D341Med (cell line): ENCODE data around the gene CCDC192.

ENCODE experiments used
- DNase-seq: peaks from one replicate; pipeline ENCODE4 v3.0.0; 2012; ENCODE audit warnings: low spot score

Gene CCDC192

GRCh38 chr5:127810707-127811490, 107.7 kb downstream of the CCDC192 start:
- DNase-seq: no peak

GRCh38 chr5:127812570-127812969, 109.4 kb downstream of the CCDC192 start:
- no peak for DNase-seq

GRCh38 chr5:127813633-127814587, 110.7 kb downstream of the CCDC192 start:
- no peak for DNase-seq

GRCh38 chr5:127814588-127814973, 111.4 kb downstream of the CCDC192 start:
- DNase-seq: no peak

GRCh38 chr5:127820910-127821553, 117.8 kb downstream of the CCDC192 start:
- no peak for DNase-seq

GRCh38 chr5:127821896-127822295, 118.7 kb downstream of the CCDC192 start:
- no peak for DNase-seq

- DNase-seq: no peak
Measured at GRCh38 chr5:127824126-127824525, 120.9 kb downstream of the CCDC192 start.

GRCh38 chr5:127826011-127826410, 122.8 kb downstream of the CCDC192 start:
- DNase-seq: no peak

- no peak for DNase-seq
Measured at GRCh38 chr5:127827451-127827850, 124.3 kb downstream of the CCDC192 start.

GRCh38 chr5:127830157-127830556, 127.0 kb downstream of the CCDC192 start:
- no peak for DNase-seq

- DNase-seq: no peak
Measured at GRCh38 chr5:127830829-127831598, 127.8 kb downstream of the CCDC192 start.

GRCh38 chr5:127832067-127832466, 128.9 kb downstream of the CCDC192 start:
- no peak for DNase-seq

GRCh38 chr5:127834094-127834531, 130.9 kb downstream of the CCDC192 start:
- DNase-seq: no peak

- DNase-seq: no peak
Measured at GRCh38 chr5:127834554-127834953, 131.4 kb downstream of the CCDC192 start.

GRCh38 chr5:127838661-127839060, 135.5 kb downstream of the CCDC192 start:
- no peak for DNase-seq

- no peak for DNase-seq
Measured at GRCh38 chr5:127839072-127839471, 135.9 kb downstream of the CCDC192 start.

GRCh38 chr5:127839496-127840197, 136.5 kb downstream of the CCDC192 start:
- DNase-seq: no peak

- DNase-seq: no peak
Measured at GRCh38 chr5:127840198-127840524, 137.0 kb downstream of the CCDC192 start.

GRCh38 chr5:127840809-127841208, 137.6 kb downstream of the CCDC192 start:
- no peak for DNase-seq

GRCh38 chr5:127844581-127845021, 141.4 kb downstream of the CCDC192 start:
- DNase-seq: peak; percentile 50

- DNase-seq: no peak
Measured at GRCh38 chr5:127846884-127847283, 143.7 kb downstream of the CCDC192 start.
